ENCODE results near the gene SVOPL.

DNA sequence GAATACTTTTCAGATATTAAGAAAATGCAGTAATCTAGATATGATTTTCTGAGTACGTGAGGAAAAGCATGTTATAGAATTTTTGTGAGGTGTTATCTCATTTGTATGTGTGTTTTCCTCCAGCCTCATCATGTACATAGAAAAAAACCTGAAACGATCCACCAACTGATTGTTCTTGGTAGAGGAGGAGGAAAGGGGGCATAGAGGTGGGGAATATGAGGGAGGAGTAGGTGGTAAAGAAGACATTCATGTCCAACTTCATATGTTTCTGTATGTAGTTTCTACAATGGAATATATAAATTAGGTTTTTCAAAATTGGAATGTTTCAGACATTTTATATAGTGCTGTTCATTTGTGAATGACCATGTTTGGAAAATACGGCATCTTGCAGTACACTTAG lies 131.7 kb downstream of the SVOPL start:
- TF ChIP-seq, protein P1, sequence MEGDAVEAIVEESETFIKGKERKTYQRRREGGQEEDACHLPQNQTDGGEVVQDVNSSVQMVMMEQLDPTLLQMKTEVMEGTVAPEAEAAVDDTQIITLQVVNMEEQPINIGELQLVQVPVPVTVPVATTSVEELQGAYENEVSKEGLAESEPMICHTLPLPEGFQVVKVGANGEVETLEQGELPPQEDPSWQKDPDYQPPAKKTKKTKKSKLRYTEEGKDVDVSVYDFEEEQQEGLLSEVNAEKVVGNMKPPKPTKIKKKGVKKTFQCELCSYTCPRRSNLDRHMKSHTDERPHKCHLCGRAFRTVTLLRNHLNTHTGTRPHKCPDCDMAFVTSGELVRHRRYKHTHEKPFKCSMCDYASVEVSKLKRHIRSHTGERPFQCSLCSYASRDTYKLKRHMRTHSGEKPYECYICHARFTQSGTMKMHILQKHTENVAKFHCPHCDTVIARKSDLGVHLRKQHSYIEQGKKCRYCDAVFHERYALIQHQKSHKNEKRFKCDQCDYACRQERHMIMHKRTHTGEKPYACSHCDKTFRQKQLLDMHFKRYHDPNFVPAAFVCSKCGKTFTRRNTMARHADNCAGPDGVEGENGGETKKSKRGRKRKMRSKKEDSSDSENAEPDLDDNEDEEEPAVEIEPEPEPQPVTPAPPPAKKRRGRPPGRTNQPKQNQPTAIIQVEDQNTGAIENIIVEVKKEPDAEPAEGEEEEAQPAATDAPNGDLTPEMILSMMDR (IDR thresholded peaks at IDR 0.05), result no peak
- TF ChIP-seq POLR2AphosphoS5 (IDR thresholded peaks at IDR 0.05), result no peak

Measured in breast epithelium (tissue), 3 donors.